Frontal cortex (tissue), 4 donors: ENCODE data around the gene PFDN1. TPM values are rescaled to one million over a fixed set of nuclear protein-coding genes. Genes with fewer than 3 reads are reported as not detected.
A peak's percentile ranks its signal among the peaks of the same experiment; 100 is the strongest.

ENCODE experiments used
- DNase-seq, 2 donors: peaks; one replicate each; pipeline ENCODE4 v3.0.0; 2012; ENCODE audit warnings: low spot score in 2 of 2
- FAIRE-seq: peaks from 2 replicates; lab custom pipeline; 2012; peaks lifted over from hg19 to GRCh38; lab: Jason Lieb, UNC
- total RNA-seq: library from RNA; depleted of rRNA; stranded (reverse); fragments of >200 nt; gene quantifications from one replicate; pipeline ENCODE4 v1.2.3, GENCODE V29; 2014
- donor health status: control.
- donor health status: control.
- donor health status: control.

The PFDN1 gene
- total RNA-seq, 1 donor from 2014 or later = 44.8 TPM

DNA sequence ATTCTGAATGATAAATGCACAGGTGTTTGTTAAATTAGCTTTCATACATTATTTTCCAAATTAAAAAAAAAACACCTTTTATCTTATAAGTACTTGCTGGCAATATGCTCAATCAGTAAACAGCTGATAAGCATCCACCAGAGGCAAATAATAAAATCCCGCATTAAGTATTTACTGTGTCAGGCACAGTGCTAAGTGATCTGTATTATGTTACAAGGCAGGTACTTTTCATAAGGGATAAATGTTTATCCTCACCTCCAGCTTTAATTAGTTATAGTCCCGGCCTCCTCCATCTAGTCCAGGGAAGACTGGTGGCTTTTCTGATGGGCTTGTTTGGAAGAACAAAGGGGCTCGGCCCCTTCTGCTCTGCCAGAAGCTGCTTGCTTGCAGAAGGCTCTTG is 40.1 kb downstream of the PFDN1 start:
- no peak for DNase-seq
- no peak for FAIRE-seq

DNA sequence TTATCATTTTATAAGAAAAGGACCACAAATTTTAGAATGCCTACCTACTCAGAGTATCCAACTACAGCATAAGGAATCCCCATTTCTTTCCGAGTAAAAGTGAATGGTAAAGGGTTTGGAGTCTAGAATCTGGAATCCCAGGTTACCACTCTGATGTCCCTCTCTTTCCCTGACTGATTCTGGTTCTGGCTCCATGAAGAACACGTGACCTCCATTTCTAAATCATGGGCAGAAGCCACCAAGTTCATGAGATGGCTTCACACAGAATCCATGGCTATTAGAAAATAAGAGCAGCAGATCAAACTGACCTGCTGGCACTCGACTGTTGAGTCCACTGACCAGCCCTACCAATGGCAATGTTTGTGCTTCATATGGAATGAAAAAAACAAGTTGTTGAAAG is 40.7 kb downstream of the PFDN1 start:
- no peak for FAIRE-seq

DNA sequence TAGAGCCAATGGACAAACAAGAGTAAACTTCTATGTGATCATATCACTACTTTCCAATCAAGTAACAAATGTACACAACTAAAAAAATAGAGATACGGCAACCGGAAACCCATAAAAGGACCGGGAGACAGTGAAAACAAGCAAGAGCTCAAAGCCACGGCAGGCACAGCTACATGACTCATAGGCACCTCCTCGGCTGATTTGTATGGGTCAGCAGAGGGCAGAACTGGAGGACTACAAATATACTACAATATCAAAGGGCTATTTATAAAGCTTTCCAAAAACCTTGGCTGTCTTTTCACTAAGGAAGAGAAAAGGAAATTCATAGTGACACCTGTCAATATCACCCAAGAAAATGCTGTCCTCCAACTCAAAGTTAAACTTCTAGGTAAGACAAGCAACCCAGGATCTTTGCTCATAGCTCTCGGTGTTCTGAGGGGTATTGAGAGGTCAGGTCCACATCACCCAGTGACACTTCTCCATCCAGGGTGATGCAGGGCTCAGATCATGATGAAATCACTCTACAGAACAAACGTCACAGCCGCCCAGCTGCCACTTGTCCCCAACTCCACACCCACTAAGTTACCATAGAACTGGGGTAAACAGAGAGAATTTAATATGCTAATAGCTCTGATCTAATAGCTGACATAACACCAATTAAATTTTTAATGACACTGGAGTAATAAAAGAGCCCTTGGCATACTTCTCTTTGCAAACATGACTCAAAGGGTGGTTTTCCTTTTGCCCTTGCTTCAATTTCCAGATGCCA is 41.3 kb downstream of the PFDN1 start:
- DNase-seq = peak; percentile 44 to 77
- no peak for FAIRE-seq

More for the DNA sequence above, 40.7 kb downstream of the PFDN1 start:
- DNase-seq = no peak

DNA sequence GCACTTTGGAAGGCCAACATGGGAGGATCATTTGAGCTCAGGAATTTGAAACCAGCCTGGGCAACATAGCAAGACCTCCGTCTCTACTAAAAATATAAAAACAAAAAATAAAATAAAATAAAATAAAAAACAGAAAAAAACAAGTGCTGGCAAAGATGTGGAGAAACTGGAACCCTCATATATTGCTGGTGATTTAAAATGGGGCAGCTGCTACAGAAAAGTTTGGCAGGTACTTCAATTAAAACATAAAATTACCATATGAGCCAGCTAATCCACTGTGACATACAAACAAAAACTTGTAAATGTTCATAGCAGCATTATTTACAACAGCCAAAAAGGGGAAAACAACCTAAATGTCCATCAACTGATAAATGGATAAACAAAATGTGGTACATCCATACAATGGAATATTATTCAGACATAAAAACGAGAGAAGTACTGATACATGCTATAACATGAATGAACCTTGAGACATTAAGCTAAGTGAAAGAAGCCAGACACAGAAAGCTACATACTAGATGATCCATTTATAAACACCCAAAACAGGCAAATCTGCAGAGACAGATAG is 42.7 kb downstream of the PFDN1 start:
- no peak for DNase-seq
- no peak for FAIRE-seq

DNA sequence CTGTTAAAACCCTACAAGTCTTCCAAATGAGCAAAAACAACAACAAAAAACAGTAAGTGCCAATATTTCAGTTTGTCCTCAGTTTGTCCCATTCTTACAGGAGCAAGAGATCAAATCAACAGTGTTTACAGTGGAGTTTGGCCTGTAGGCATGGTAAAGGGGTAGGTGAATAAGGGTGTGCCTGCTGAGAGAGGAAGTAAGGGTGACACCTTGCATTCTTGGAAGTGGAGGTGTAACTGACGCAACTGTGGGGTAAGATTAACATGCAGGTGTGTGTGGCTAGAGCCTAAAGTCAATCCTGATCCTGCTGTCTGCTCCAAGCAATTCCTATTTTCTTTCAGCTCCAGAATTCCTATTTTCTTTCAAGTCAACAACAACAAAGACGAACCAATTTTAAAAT is 43.4 kb downstream of the PFDN1 start:
- FAIRE-seq (no peak), DNase-seq (no peak)

DNA sequence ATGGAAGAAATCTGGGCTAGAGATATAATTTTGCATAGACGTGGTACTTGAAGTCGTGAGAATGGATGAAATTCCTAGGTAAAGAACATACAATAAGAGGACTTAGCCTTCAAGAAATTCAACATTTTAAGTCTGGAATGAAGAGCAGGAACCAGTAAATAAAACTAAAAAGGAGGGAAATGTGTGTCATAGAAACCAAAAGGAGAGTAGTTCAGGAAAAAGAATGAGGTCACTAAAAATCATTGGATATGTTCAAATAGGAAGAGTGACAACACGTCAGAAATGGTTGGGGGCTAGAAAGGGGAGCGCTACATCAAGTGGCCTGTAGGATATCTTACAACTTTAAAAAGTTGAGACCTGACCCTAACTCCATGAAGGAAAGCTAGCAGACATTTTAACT is 44.0 kb downstream of the PFDN1 start:
- DNase-seq (no peak), FAIRE-seq (no peak)

DNA sequence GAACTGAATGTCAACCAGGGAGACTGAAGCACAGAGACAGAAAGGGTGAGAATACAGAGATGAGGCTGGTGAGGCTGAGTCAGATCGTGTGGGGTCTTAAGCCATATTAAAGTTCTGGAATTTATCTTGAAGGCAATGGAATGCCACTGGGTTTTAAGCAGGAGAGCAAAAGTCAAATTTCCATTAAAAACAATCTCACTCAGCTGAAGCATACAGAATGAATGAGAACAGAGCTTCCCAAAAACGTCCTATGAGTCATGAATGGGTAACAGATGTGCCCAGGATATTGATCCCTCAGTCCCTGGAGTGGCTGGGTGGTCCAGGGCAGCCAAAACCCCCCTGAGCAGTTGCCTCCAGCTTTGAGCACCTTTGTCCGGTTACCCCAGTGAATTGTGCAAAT is 44.9 kb downstream of the PFDN1 start:
- FAIRE-seq (no peak), DNase-seq (no peak)

DNA sequence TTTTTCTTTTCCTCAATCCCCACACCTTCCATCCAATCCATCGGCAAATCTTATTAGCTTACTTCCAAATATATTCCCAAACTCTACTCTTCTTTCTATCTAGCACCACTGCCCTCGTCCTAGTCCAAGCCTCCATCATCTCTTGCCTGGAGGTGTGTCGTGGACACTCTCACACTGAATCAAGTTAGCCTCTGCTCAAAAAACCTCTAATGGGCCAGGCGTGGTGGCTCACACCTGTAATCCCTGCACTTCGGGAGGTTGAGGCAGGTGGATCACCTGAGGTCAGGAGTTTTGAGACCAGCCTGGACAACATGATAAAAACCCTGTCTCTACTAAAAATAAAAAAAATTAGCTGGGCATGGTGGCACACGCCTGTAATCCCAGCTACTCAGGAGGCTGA is 46.2 kb downstream of the PFDN1 start:
- DNase-seq (no peak), FAIRE-seq (no peak)

DNA sequence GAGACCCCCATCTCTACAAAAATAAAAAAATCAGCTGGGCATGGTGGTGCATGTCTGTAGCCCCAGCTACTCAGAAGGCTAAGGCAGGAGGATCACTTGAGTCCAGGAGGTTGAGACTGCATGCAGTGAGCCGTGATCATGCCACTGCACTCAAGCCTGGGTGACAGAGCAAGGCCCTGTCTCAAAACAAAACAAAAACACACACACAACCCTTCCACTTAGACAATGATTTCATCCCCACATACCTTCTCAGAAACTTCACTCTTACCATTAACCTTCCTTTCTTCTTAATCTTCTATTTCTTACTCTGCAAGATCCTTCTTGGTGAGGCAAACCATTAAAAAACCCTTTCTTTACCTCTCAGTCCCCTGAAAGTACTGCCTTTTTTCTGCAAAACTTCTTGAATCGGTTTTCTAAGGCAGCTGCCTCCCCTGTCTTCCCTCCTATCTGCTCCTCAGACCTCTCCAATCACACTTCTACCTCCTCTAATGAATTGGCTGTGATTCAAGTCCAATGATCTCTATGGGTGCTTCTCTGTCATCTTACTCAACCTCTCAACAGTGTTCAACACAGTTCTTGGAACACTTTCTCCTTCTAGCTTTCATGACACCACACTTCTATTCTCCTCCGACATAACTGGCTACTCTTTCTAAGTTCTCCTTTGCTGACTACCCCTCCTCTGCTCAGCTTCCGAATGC is 47.3 kb downstream of the PFDN1 start:
- no peak for FAIRE-seq
- no peak for DNase-seq

DNA sequence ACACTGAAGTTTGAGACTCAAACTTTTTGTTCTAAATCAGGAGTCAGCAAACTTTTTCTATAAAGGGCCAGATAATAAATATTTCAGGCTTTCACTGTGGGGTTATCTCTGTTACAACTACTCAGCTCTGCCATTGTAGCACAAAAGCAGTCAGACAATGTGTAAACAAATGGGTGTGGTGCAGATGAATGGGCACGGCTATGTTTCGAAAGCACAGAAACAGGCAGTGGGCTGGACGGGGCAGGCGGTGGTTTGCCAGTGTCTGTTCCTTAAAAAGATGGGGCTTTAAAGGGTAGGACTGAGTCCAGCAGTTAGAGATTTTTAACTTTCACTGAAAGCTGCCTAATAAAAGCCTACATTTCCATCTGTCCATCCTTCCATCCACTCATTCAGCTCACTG is 48.9 kb downstream of the PFDN1 start:
- FAIRE-seq = no peak
- no peak for DNase-seq

DNA sequence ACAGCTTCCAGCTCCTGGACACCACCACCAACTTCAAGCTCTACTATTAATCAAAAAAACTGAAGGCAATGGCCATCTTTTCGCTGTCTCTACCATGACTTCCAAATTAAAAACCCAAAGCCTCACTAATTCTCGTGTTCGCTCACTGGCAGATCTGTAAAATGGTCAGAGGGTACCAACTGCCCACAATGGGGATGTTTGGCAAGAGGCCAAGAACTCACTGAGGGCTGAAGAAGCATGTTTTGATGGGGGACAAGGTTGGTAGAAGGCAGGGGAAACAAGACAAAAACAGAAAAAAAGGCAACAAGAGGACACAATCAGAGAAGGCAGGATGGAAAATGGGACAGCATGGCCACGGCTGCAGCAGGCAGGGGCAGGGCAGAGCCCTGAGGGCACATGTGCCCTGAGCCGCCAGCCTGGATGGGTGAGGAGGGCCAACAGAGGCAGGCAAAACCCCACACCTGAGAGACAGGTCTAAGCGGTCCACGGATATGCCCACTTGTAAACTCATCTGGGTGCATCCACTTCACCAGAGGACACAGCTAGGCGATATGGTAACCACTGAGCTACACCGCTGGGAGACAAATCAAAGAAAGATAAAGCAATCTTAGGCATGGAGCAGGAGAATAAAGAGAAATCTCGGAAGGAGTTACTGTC is 50.3 kb downstream of the PFDN1 start:
- no peak for DNase-seq
- FAIRE-seq = no peak

DNA sequence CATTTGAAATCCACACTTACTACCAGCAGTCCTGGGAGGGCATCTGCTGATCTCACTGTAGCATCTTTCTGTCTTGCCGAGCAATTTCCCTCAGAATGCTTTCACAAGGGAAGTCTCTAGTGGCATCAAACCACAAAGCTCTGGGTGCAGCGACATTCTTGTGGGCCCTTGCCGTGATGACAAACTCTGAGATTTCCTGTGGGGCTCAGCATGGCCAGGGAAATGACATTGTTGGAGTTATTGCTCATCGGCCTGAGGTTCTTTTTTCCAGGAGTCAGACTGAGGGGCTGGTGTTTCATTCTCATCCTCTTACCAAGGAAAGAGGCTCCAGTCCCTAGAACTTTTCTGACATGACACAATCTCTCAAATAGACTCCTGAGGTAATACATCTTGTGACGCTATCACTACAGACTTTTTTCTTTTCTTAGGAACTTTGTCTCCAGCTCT is 51.4 kb downstream of the PFDN1 start:
- DNase-seq (peak in 1 of 2 donors; percentile 12), FAIRE-seq (no peak)

DNA sequence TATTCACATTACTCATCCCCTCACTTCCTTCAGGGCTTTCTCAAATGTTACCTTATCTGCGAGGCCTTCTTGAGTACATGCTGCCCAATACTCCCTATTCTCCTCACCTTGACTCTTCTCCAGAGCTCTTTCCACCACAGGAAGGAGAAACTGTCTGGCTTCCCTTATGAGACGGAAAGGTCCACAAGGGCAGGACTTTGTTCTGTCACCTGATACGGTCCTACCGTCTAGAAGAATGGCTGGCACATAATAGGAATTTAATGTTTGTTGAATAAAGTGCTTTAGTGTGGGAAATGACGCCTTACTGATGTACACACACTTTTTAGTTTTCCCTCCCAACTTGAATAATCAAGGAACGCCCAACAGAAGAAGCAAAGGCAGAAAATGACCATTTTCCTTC is 52.5 kb downstream of the PFDN1 start:
- DNase-seq (no peak), FAIRE-seq (no peak)

DNA sequence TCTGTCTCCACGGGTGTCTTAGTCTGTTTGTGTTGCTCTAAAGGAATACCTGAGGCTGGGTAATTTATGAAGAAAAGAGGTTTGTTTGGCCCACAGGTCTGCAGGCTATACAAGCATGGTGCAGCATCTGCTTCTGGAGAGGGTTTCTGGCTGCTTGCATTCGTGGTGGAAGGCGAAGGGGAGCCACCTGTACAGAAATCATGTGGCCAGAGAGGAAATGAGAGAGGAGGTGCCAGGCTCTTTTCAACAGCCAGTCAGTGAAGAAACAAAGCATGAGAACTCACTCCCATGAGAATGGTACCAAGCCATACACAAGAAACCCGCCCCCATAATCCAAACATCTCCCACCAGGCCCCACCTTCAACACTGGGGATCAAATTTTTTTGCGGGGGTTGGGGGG is 53.4 kb downstream of the PFDN1 start:
- DNase-seq (no peak), FAIRE-seq (no peak)

DNA sequence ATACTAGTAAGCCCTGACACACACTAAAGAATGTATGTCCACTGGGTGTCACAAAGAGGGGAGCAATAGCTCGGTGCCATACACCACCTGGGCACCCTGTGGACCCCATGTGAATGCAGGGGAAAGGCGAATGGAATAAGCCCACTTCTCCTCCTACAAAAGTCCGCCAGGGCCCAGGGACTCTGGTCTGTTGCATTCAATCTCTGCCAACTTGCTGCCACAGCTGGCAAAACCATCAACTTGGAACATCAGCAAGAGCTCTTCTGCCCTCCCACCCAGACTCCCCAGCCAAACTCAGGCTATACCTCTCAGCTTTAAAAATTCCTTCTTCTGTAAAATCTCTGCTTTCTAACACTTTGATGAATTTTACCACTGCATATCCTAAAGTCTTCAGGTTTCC is 54.5 kb downstream of the PFDN1 start:
- no peak for DNase-seq
- no peak for FAIRE-seq

DNA sequence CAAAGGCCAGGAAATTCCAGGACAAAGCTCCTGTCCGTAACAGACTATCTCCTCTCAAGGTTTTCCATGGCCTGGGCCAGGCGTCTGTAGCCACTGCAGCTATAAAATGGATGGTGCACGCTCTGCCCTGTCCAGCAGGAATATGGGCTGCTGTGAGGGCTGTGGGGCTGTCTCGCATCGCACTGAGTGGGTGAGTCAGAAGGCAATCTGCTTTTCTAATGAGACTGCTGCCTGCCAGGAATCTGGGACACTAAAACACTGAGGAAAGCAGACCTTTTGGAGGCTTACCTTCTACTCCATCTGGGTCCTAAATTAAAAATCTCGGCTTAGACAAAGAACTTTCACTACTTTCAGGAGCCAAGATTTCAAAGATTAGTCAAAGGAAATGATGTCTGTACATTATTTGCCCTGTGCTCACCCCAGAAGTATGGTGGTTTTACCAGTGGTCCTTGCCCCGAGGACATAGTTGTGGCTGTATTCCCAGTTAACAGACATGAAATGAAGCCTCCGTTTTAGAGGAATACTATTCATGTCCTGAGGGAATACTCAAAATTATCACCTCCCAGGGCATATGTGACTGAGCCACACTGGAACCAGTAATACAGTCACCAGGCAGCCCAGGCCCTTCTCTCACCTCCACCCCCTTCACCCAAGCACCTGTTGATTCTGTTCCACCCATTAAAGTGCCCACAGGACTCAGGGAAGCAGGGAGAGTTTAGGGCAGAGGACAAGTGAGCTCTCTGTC is 56.4 kb downstream of the PFDN1 start:
- DNase-seq (peak; percentile 12 to 56), FAIRE-seq (no peak)

DNA sequence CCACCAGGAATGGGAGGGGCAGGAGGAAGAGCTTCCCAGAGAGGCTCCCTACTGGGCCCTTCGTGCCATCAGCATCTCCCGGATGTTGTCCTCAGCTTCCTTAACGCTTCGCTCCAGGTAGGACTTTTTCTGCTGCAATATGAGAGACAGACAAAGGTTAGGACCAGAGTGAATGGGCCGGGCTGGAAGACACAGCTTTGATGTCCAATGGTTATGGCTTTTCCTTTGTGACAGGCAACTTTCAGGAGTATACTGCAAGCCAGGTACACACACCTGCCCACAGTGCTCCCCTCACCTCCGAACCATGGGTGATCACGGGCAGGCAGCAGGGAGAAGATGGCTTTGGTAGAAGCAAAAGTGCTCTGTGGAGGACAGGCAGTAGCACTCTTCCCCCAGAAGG is 57.0 kb downstream of the PFDN1 start:
- DNase-seq (no peak), FAIRE-seq (no peak)

DNA sequence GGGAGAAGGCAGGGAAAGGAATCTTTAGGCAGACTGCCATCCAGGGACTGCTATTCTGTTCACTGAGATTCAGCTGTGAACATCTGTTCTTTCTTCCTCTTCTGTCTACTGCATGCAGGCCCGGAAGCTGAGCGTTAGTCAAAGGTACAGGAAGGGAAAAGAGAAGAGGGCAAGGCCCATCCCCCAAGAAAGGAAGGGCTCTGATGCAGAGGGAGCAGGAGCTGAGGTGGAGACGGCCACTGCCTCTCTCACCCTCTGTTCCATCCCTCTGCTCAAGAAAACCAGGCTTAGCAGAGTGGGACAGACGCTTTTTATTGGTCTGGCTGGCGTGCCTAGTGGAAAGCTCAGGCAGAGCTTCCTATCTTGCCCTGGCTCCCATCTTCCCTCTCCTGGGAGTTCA is 57.6 kb downstream of the PFDN1 start:
- no peak for FAIRE-seq

DNA sequence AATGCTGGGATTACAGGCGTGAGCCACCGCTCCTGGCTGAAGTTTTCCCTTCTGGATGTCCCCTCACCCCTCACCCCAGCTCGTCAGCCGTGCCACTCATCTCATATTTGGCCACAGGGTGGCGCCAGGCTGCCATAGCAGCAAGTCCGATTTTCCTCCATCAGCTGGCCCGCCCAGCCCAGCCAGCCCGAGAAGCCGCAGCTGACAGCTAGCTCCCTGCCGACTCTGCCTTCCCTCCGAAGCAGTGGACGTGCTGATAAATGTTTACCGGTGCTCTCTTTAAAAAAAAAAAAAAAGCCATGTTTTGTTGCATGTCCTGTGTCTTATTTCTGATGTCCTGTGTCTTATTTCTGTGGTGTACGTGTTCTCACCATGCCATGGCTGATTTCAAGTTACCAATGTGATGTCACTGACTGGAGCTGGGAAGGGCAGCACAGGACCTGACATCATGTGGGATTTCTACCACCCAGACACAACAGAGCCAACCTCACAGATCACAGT is 58.3 kb downstream of the PFDN1 start:
- peak; percentile 44 to 68 for DNase-seq

More for the DNA sequence above, 57.6 kb downstream of the PFDN1 start:
- no peak for DNase-seq

More for the DNA sequence above, 58.3 kb downstream of the PFDN1 start:
- FAIRE-seq = no peak
